Measurements from ENCODE around the gene TIMELESS. TPM values are rescaled to one million over a fixed set of nuclear protein-coding genes. Genes with fewer than 3 reads are reported as not detected.
"Not testable (repeated sequence)": the region's sequence is repeated elsewhere in the genome, so short reads cannot be mapped to it uniquely, and the experiment has no call there.

The TIMELESS gene
- total RNA-seq, 4 donors from 2014 or later, result 2.3 to 4.1 (median 2.4) TPM

DNA sequence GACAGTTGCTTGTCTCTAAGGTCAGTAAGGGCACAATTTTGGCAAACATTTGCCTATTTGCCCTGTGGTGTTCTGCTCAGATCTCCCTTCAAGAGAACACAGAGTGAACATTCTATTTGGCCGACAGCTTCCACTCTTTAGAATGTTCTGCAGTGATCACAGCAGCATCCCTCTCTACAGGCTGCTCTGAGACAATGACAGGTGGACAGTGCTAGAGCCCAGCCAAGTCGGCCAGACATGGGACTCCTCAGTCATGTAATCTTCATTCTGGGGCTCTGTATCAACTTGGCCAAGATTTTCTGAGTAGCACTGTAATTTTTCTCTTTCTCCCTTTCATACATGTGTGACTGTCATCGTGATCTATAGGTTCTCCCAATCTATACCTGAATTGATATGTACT, 34.8 kb downstream of the TIMELESS start:
- Histone ChIP-seq H3K27me3 (no peaks in the 10 kb centered on the region), H3K36me3 (peaks cover 0 to 12% (median 4%) of the 10 kb centered on the region in 4 donors), H3K27ac (replicated peaks in 1 of 4) (no peak overlapping the region), H3K4me3 (no peak overlapping the region), H3K4me1 (no peaks in the 10 kb centered on the region), H3K9me3 (no peaks in the 10 kb centered on the region)
- intact Hi-C loops (cut with DNase I), result no loop called here
- WGBS, result 86% methylated on average over 3 of the region's 3 CpGs
- no peak for TF ChIP-seq POLR2A (IDR thresholded peaks at IDR 0.05; ENCODE audit: low read depth)
- TF ChIP-seq EP300 (IDR thresholded peaks at IDR 0.05), result no peak
- no peak for TF ChIP-seq POLR2AphosphoS5 (IDR thresholded peaks at IDR 0.05)
- TF ChIP-seq, protein P1, sequence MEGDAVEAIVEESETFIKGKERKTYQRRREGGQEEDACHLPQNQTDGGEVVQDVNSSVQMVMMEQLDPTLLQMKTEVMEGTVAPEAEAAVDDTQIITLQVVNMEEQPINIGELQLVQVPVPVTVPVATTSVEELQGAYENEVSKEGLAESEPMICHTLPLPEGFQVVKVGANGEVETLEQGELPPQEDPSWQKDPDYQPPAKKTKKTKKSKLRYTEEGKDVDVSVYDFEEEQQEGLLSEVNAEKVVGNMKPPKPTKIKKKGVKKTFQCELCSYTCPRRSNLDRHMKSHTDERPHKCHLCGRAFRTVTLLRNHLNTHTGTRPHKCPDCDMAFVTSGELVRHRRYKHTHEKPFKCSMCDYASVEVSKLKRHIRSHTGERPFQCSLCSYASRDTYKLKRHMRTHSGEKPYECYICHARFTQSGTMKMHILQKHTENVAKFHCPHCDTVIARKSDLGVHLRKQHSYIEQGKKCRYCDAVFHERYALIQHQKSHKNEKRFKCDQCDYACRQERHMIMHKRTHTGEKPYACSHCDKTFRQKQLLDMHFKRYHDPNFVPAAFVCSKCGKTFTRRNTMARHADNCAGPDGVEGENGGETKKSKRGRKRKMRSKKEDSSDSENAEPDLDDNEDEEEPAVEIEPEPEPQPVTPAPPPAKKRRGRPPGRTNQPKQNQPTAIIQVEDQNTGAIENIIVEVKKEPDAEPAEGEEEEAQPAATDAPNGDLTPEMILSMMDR (IDR thresholded peaks at IDR 0.05), result no peak
- DNase-seq (ENCODE audit: extremely low spot score), result no peak

DNA sequence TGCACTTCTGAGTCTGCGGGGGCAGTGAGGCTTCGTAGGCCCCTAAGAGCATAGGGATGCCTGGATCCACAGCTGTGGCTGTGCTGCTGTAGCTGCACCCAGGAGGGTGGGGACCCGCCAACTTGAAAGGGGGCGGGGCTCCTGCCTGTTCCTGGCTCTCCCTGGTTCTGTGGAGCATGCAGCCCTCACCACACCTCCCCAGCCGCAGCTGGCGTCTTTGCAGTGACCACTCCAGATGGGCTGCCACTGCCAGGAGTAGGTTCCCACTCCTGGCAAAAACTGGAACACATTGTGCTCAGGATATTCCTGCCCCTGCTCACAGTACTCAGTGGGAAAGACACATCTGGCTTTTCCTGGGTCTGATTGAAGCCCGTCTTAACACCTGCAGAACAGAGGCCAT, 35.8 kb downstream of the TIMELESS start:
- Histone ChIP-seq H3K4me1 (no peaks in the 10 kb centered on the region), H3K27me3 (no peaks in the 10 kb centered on the region), H3K4me3 (no peak overlapping the region), H3K9me3 (no peaks in the 10 kb centered on the region), H3K27ac (replicated peaks in 1 of 4) (no peak overlapping the region), H3K36me3 (peaks cover 0 to 12% (median 4%) of the 10 kb centered on the region in 4 donors)
- TF ChIP-seq POLR2A (IDR thresholded peaks at IDR 0.05; ENCODE audit: low read depth) (no peak), POLR2AphosphoS5 (IDR thresholded peaks at IDR 0.05) (no peak), EP300 (IDR thresholded peaks at IDR 0.05) (no peak)
- TF ChIP-seq, protein P1 (IDR thresholded peaks at IDR 0.05), result no peak
- intact Hi-C loops (cut with DNase I), result no loop called here
- DNase-seq (ENCODE audit: extremely low spot score), result no peak
- WGBS, result 84% methylated on average over 5 of the region's 7 CpGs

DNA sequence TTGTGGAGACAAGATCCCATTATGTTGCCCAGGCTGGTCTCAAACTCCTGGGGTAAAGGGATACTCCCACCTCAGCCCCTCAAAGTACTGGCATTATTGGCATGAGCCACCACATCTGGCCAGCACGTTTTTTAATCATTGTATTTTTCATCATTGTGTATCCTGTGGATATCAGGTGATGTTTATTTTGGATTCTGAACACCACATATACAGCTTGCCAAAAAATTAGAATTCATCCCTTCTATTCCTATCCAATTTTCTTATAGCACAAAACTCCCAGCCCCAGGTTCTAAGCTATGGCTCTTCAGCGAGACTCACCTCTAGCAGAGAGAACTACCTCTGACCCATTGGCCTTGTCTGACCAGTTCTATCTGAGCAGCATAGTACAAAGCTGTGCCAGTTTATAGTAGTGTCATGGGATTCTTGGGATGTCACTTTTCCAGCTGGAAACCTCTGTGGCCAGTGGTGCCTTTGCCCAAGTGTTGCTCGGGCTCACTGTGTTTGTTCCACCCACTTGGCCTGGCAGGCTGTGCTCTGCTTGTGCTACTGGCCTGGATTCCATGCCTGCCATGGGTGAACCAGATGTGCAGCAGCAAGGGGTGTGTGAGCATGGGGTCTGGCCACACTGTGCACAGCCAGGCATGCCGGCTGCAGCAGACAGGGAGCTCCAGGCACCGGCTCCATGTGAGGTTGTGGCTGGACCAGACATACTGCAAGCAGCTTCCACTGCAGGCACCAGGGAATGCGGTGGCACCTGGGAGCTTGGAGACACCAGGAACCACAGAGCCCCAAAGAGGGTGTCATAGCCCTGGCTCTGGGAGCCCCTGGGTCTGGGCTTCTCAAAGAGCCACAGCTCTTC, 37.2 kb downstream of the TIMELESS start:
- Histone ChIP-seq H3K4me1 (no peaks in the 10 kb centered on the region), H3K4me3 (no peak overlapping the region), H3K27ac (replicated peaks in 1 of 4) (no peak overlapping the region), H3K27me3 (no peaks in the 10 kb centered on the region), H3K9me3 (no peaks in the 10 kb centered on the region), H3K36me3 (no peaks in the 10 kb centered on the region)
- TF ChIP-seq, protein P1 (IDR thresholded peaks at IDR 0.05), result no peak
- TF ChIP-seq POLR2A (IDR thresholded peaks at IDR 0.05; ENCODE audit: low read depth), result no peak
- no peak for TF ChIP-seq EP300 (IDR thresholded peaks at IDR 0.05)
- no peak for TF ChIP-seq POLR2AphosphoS5 (IDR thresholded peaks at IDR 0.05)
- intact Hi-C loops (cut with DNase I), result no loop called here
- no peak for DNase-seq (ENCODE audit: extremely low spot score)
- 57% methylated on average over 3 of the region's 6 CpGs for WGBS

DNA sequence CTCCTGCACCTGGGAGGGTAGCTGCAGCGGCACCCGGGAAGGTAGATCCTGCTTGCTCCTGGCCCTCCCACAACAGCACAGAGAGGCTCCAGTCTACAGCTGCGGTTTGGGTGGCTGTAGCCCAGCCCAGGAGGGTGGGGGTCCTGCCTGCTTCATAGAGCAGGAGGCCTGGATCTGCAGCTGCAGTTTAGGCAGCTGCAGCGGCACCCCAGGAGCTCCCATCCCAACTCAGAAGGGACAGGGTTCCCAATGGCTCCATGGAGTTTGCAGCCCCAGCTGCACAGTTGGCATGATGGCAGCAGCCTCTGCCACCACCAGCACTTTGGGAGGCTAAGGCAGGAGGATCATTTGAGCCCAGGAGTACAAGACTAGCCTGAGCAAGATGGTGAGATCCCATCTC, 38.5 kb downstream of the TIMELESS start:
- TF ChIP-seq EP300 (IDR thresholded peaks at IDR 0.05), result no peak
- no peak for TF ChIP-seq POLR2AphosphoS5 (IDR thresholded peaks at IDR 0.05)
- TF ChIP-seq POLR2A (IDR thresholded peaks at IDR 0.05; ENCODE audit: low read depth), result no peak
- H3K36me3 ChIP-seq, result no peaks in the 10 kb centered on the region

DNA sequence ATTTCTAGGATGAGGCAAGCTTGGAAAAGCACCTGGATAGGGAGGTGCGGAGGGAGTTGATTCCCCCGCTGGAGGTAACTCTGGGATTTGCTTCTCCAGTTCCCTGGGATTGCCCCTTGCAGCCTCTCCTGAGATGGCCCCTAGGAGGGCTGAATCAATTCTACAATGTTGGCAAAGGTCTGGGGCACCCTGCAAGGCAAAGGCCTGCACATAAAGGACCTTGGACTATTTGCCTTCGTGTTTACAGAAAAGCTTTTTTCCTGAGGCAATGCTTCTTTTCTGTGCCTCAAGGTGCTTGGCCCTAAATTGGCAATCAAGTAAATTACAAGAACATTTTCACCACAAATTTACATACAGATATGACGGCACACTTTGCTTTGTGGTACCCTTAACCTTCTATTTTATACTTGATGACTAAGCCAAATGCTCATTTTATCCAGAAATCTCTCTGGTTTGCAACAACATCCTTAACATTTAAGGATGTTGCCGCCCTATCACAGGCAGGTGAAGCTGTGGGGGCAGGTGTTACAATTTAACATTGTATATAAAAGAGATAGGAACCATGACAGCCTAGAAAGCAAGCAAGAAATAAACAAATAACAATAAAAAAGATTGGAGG, 40.3 kb downstream of the TIMELESS start:
- intact Hi-C loops (cut with DNase I), result no loop called here
- Histone ChIP-seq H3K9me3 (no peaks in the 10 kb centered on the region), H3K27me3 (no peaks in the 10 kb centered on the region), H3K4me1 (no peaks in the 10 kb centered on the region), H3K36me3 (no peaks in the 10 kb centered on the region), H3K27ac (replicated peaks in 1 of 4) (no peak overlapping the region), H3K4me3 (no peak overlapping the region)
- TF ChIP-seq, protein P1 (IDR thresholded peaks at IDR 0.05), result no peak
- TF ChIP-seq POLR2A (IDR thresholded peaks at IDR 0.05; ENCODE audit: low read depth) (no peak), POLR2AphosphoS5 (IDR thresholded peaks at IDR 0.05) (no peak), EP300 (IDR thresholded peaks at IDR 0.05) (no peak)
- no peak for DNase-seq (ENCODE audit: extremely low spot score)
- WGBS, result 90% methylated on average over 5 of the region's 5 CpGs

More for the DNA sequence above, 38.5 kb downstream of the TIMELESS start:
- DNase-seq (ENCODE audit: extremely low spot score), result no peak
- Histone ChIP-seq H3K4me1 (no peaks in the 10 kb centered on the region), H3K4me3 (no peak overlapping the region), H3K27me3 (no peaks in the 10 kb centered on the region), H3K27ac (replicated peaks in 1 of 4) (no peak overlapping the region), H3K9me3 (no peaks in the 10 kb centered on the region)
- WGBS, result 100% methylated on average over 2 of the region's 4 CpGs
- intact Hi-C loops (cut with DNase I), result no loop called here

DNA sequence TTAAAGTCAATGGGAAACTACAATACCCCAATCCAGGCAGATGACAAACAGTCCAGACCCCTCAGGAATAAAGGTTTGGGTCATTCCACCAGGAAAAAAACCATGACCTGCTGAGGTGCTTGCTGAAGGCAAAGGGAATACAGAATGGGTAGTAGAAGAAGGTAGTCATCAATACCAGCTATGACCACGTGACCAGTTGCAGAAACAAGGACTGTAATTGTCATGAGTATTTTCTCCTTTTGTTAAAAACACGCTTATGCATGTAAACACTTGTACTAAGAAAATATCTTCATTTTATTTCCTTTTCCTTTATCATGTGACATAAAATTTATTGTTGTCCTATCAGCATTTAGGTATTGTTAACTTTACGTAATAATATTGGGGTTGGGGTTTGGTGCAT, 45.0 kb downstream of the TIMELESS start:
- H3K4me1 ChIP-seq; intact Hi-C loops (cut with DNase I); DNase-seq (ENCODE audit: extremely low spot score); H3K4me3 ChIP-seq; H3K27ac ChIP-seq (replicated peaks in 1 of 4); H3K36me3 ChIP-seq; H3K27me3 ChIP-seq: not testable (repeated sequence)
- H3K9me3 ChIP-seq, result peaks cover 0 to 10% (median 6%) of the 10 kb centered on the region in 4 donors
- 90% methylated on average over 3 of the region's 3 CpGs for WGBS

DNA sequence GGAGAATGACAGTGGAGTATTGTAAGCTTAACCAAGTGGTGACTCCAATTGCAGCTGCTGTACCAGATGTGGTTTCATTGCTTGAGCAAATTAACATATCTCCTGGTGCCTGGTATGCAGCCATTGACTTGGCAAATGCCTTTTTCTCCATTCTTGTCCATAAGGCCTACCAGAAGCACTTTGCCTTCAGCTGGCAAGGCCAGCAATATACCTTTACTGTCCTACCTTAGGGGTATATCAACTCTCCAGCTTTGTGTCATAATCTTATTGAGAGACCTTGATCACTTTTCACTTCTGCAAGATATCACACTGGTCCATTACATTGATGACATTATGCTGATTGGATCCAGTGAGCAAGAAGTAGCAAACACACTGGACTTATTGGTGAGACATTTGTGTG, 47.6 kb downstream of the TIMELESS start:
- peaks cover 0 to 16% (median 10%) of the 10 kb centered on the region in 4 donors for H3K9me3 ChIP-seq
- intact Hi-C loops (cut with DNase I); H3K36me3 ChIP-seq; H3K4me3 ChIP-seq; DNase-seq (ENCODE audit: extremely low spot score); H3K4me1 ChIP-seq; H3K27ac ChIP-seq (replicated peaks in 1 of 4); H3K27me3 ChIP-seq: not testable (repeated sequence)
